IPS DF 6.9 (cell line): ENCODE data around the gene EHMT1.

Source experiments
- DNase-seq: peaks from one replicate; pipeline ENCODE4 v3.0.0-alpha.2; 2013; ENCODE audit warnings: low read depth, low spot score
- H3K27ac ChIP-seq: one replicate; pipeline ENCODE4 v1.5.1; 2013; ENCODE audit warnings: low read length, control low read depth
- H3K27me3 ChIP-seq: 2 replicates; pipeline ENCODE4 v1.6.1; 2013; ENCODE audit warnings: mild to moderate bottlenecking, low read length; ENCODE audit not compliant: control insufficient read depth, insufficient read depth
- H3K36me3 ChIP-seq: 2 replicates; pipeline ENCODE4 v1.6.1; 2013; ENCODE audit warnings: low read length; ENCODE audit not compliant: control insufficient read depth, insufficient read depth
- H3K4me1 ChIP-seq: 2 replicates; pipeline ENCODE4 v1.6.1; 2013; ENCODE audit warnings: low read length; ENCODE audit not compliant: control insufficient read depth, insufficient read depth
- H3K4me3 ChIP-seq: 2 replicates; pipeline ENCODE4 v1.5.1; 2013; ENCODE audit warnings: mild to moderate bottlenecking, low read length
- H3K9me3 ChIP-seq: 2 replicates; pipeline ENCODE4 v1.6.1; 2013; ENCODE audit warnings: low read length, inconsistent platforms; ENCODE audit not compliant: control insufficient read depth, insufficient read depth
- WGBS: extraction: QIAGEN DNeasy Blood & Tissue Kit; methylation state at CpG from one replicate; pipeline ENCODE4 v1.1.7; 2013; ENCODE audit warnings: mixed read lengths, missing lambda C conversion rate; ENCODE audit not compliant: insufficient read length, insufficient coverage; 5-methylcytosine and 5-hydroxymethylcytosine counted together

EHMT1 gene

DNA sequence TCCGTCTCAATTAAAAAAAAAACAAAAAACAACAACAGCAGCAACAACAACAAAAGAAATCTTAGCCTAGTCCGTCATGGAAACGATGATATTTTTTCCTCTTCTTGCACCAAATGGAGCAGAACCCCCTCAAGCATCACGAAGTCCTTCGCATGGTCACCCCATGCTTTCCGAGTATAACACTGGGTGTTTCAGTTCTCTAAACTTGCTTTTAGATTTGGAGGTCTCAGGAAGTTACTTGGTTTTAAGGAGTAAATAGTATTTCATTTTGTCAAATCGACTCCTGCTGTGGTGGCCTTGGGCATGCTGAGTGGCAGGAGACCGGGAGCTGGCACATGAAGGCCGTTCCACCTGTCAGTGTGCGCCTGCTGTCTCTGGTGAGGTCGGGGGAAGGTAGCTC lies 140.3 kb downstream of the EHMT1 start:
- no peaks in the 10 kb centered on the region for H3K4me1 ChIP-seq
- H3K36me3 ChIP-seq: peaks cover 37% of the 10 kb centered on the region
- no peaks in the 10 kb centered on the region for H3K27me3 ChIP-seq
- H3K27ac ChIP-seq: no peak overlapping the region
- H3K4me3 ChIP-seq: no peak overlapping the region
- no peak for DNase-seq
- WGBS: no CpG with 5 or more reads among the region's 11 CpGs
- no peaks in the 10 kb centered on the region for H3K9me3 ChIP-seq

DNA sequence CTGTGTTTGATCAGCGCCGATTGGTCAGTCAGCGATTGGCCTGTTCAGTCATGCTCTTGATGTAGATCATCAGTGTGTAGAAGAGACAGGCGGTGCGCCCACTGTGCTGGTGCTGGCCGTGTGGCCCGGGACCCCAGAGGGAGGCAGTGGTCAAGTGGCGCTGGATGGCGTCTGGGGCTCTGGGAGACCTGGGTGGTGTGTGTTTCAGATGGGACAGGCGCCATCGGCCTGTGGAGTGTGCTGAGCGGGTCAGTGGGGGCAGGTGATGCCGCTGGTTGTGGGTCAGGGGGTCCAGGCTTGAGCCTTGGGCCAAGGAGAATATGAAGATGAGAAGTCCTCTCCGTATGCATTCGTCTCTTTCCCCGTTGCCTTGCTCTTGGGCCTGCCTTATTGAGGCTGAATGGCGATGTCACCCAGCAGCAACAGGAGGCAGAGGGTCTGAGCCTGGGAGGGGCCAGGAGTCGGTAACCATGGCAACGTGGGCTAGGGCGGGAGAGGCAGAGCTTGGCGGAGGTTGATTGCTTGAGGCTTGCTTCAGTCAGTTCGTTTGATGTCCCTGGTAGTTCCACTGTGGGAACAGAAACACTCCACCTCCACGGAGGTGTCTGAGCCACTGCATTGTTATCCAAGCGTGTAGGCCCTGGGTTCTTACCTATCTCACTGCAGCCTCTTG lies 141.0 kb downstream of the EHMT1 start:
- DNase-seq: no peak
- Histone ChIP-seq H3K9me3 (no peaks in the 10 kb centered on the region), H3K4me1 (no peaks in the 10 kb centered on the region), H3K4me3 (no peak overlapping the region), H3K36me3 (peaks cover 35% of the 10 kb centered on the region), H3K27me3 (no peaks in the 10 kb centered on the region), H3K27ac (no peak overlapping the region)
- WGBS: no CpG with 5 or more reads among the region's 24 CpGs

DNA sequence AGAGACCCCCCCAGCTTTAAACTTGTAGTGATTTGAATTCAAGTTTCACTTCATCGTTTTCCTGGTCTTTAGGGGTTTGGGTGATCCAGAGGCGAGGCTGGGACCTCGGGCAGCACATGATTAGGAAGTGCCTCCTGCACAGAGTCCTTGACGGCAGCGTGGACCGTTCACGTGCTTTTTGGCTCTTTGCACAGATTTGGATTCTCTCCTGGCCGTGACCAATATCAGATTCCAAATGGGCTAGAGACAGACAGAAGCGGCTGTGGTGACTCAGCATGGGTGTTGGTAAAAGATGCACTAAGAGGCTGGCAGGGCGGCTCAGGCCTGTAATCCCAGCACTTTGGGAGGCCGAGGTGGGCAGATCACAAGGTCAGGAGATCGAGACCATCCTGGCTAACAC lies 141.6 kb downstream of the EHMT1 start:
- Histone ChIP-seq H3K27ac (no peak overlapping the region), H3K36me3 (peaks cover 34% of the 10 kb centered on the region), H3K27me3 (no peaks in the 10 kb centered on the region), H3K9me3 (no peaks in the 10 kb centered on the region), H3K4me1 (no peaks in the 10 kb centered on the region), H3K4me3 (no peak overlapping the region)
- WGBS: no CpG with 5 or more reads among the region's 12 CpGs
- no peak for DNase-seq

DNA sequence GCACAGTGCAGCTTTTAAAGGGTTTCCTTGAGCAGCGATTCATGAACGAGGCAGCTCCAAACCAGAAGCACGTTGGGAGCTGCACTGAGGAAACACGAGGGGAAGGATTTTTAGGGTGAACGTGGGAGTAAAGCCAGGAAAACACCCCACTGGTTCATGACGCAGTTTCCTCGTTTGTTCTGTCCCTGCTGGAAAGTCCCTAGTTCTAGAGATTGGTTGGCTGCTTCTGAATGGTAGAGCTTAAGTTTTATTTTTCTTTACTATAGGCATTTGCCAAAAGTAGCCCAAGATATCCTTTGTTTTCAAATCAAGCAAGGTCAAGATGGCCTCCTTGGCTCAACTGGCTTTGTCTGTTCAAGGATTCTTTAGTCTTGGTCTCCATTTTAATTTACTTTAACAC lies 142.2 kb downstream of the EHMT1 start:
- no peak overlapping the region for H3K27ac ChIP-seq
- H3K4me3 ChIP-seq: no peak overlapping the region
- H3K4me1 ChIP-seq: no peaks in the 10 kb centered on the region
- H3K9me3 ChIP-seq: no peaks in the 10 kb centered on the region
- no peak for DNase-seq
- no CpG with 5 or more reads among the region's 7 CpGs for WGBS
- no peaks in the 10 kb centered on the region for H3K27me3 ChIP-seq
- H3K36me3 ChIP-seq: peaks cover 34% of the 10 kb centered on the region

DNA sequence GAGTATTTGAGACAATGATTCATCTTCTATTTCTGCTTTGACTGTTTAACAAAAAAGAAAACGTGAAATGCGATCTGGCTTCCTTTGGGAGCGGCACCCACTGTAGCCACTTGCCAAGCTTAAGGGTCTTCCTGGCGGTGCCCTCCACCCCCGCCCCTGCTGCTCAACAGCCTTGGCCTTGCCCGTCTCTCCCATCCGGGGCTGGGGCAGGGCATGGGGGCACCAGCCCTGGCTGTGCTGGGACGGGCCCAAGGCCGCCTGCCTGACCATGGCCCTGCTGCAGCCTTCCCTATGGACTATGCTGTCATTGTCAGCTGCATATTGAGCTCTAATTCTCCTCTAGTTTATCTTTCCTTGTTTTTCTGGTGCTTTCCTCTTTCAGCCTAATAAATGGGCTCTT lies 143.0 kb downstream of the EHMT1 start:
- H3K36me3 ChIP-seq: peaks cover 35% of the 10 kb centered on the region
- no peaks in the 10 kb centered on the region for H3K4me1 ChIP-seq
- H3K27ac ChIP-seq: no peak overlapping the region
- WGBS: no CpG with 5 or more reads among the region's 9 CpGs
- no peaks in the 10 kb centered on the region for H3K9me3 ChIP-seq
- H3K27me3 ChIP-seq: no peaks in the 10 kb centered on the region
- DNase-seq: no peak
- no peak overlapping the region for H3K4me3 ChIP-seq

DNA sequence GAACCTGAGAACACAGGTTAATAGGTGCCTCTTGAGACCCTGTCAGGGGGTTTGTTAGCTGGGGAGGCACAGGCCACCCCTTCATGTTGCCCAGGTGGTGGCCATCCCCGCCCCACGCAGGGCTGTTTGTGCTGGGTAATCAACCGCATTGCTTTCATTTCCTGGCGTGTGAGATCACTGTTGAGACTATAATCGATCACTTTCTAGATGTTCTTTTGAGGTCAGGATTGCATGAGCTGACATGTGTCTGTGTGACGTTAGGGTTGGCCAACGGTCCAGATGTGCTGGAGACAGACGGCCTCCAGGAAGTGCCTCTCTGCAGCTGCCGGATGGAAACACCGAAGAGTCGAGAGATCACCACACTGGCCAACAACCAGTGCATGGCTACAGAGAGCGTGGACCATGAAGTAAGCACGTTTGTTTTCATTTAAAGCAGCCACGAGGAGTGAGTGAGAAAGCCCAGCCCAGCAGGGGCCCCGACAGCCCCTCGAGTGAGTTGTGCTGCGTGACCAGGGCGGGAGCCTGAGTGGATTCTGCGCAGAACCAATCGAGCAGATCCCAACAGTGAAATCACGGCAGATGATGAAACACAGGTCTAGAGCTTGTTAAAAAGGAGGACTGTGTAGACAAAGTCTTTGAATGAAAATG lies 143.7 kb downstream of the EHMT1 start:
- H3K36me3 ChIP-seq: peaks cover 40% of the 10 kb centered on the region
- no CpG with 5 or more reads among the region's 21 CpGs for WGBS
- no peaks in the 10 kb centered on the region for H3K27me3 ChIP-seq

DNA sequence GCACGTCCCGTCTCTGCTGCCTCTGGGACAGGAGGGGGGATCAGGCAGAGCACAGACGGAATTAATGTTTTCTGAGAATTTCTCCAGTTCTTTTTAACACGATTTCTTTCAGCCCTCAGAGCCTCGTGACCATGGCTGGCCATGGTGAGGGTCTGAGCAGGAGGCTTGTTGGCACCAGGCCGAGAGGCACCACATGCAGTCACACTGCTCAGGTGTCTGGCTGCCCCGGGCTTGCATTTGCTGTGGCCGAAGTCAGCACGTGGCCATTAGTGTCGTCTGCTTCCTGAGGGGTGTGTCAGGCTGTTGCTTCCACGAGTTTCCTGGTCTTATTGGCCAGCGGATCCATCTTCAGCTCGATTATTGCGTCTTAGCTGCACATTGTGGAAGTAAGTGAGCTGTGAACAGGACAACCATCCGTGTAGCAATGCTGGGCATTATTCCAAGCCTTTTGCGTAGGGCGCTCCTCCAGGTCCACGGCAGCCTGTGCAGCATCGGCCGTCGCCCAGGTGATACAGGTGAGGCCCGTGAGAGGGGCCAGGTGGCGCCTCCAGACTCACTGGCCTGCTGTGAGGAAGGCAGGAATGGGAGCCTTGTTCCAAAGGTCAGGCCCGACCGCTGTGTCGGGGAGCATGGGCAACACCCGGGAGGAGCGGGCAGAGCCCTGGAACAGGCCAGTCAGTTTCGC lies 144.6 kb downstream of the EHMT1 start:
- no CpG with 5 or more reads among the region's 29 CpGs for WGBS
- Histone ChIP-seq H3K36me3 (peaks cover 34% of the 10 kb centered on the region), H3K4me1 (no peaks in the 10 kb centered on the region), H3K4me3 (no peak overlapping the region), H3K27ac (no peak overlapping the region), H3K27me3 (no peaks in the 10 kb centered on the region), H3K9me3 (no peaks in the 10 kb centered on the region)
- no peak for DNase-seq

More for the DNA sequence above, 143.7 kb downstream of the EHMT1 start:
- Histone ChIP-seq H3K9me3 (no peaks in the 10 kb centered on the region), H3K4me1 (no peaks in the 10 kb centered on the region), H3K27ac (no peak overlapping the region), H3K4me3 (no peak overlapping the region)
- no peak for DNase-seq

DNA sequence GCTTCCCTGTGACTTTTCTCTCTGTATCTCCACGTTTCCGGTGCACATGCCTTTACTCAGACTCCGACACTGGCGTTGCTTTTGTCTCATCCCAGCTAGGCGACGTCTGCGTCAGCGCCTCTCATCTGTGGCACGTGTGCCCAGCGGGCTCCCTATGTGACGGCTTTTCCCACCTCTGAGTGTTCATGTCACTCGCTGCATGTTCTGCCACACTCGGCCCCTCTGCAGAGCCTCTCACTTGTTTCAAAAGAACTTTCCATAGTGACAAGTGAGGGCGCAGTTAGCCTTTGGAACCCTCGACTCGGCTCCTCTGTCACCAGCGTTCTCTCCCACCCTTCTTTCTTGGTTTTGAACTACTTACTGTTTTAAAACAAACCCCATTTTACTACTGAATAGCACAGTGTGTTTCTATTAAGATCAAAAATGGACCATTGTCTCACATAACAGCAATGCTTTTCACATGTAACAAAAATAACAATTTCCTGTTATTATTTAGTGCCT lies 145.4 kb downstream of the EHMT1 start:
- H3K27me3 ChIP-seq: no peaks in the 10 kb centered on the region
- WGBS: no CpG with 5 or more reads among the region's 17 CpGs
- peaks cover 32% of the 10 kb centered on the region for H3K36me3 ChIP-seq
- no peaks in the 10 kb centered on the region for H3K9me3 ChIP-seq
- H3K4me3 ChIP-seq: no peak overlapping the region
- no peak for DNase-seq
- no peak overlapping the region for H3K27ac ChIP-seq
- H3K4me1 ChIP-seq: no peaks in the 10 kb centered on the region

DNA sequence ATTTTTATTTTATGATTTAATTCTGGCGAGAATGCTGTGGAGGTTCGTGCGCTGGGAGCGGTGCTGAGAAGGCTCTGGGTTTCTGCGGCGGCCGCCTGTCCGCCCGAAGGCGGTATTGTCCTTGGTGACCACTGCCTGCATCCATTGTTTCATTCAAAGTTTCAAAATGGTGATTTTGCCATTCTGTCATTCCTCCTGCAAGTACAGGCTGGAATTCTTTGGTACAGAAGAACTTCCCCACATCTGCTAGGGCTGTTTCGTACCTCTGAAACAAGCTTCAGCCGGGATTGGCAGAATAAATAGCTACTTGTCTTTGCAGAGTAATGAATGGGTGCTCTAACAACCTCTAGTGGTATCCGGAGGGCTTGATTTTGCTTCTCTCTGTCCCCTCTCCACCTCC lies 146.2 kb downstream of the EHMT1 start:
- Histone ChIP-seq H3K4me3 (no peak overlapping the region), H3K36me3 (peaks cover 26% of the 10 kb centered on the region)
- WGBS: no CpG with 5 or more reads among the region's 13 CpGs

DNA sequence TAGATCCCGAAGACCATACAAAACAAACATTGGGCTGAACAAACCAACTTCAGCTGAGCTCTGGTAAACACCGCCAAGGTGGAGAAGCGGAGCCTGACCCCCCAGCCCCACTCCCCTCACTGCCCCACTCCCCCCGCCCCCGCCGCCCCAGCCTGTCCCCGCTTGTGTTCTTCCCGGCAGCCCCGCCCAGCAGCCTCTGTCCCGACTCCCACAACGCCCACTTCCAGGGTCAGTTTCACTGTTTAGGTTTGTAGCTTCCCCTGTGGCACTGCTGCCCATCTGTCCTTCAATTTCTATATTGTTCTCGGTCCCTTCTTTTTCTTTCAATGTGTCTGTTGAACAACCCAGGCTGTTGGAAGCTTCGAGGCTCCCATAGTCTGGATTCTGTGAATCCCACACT lies 146.7 kb downstream of the EHMT1 start:
- DNase-seq: no peak
- H3K4me1 ChIP-seq: no peaks in the 10 kb centered on the region
- H3K36me3 ChIP-seq: peaks cover 24% of the 10 kb centered on the region
- H3K9me3 ChIP-seq: no peaks in the 10 kb centered on the region
- no peak overlapping the region for H3K27ac ChIP-seq
- no peak overlapping the region for H3K4me3 ChIP-seq
- no peaks in the 10 kb centered on the region for H3K27me3 ChIP-seq
- WGBS: no CpG with 5 or more reads among the region's 13 CpGs

More for the DNA sequence above, 146.2 kb downstream of the EHMT1 start:
- no peaks in the 10 kb centered on the region for H3K4me1 ChIP-seq
- H3K27me3 ChIP-seq: no peaks in the 10 kb centered on the region
- no peak for DNase-seq
- no peaks in the 10 kb centered on the region for H3K9me3 ChIP-seq
- no peak overlapping the region for H3K27ac ChIP-seq
